Endodermal cell (in vitro differentiated cells): ENCODE measurements around the gene MED13L. TPM values are rescaled to one million over a fixed set of nuclear protein-coding genes. Genes with fewer than 3 reads are reported as not detected.
"Not testable (repeated sequence)": the region's sequence is repeated elsewhere in the genome, so short reads cannot be mapped to it uniquely, and the experiment has no call there.

ENCODE experiments used
- DNase-seq: peaks from one replicate; pipeline ENCODE4 v3.0.0-alpha.2; 2017
- H3K27ac ChIP-seq: 2 replicates; pipeline ENCODE4 v1.5.1; 2013; ENCODE audit warnings: mild to moderate bottlenecking, low read depth, low read length, moderate library complexity
- H3K27me3 ChIP-seq: 2 replicates; pipeline ENCODE4 v1.6.1; 2013; ENCODE audit warnings: mild to moderate bottlenecking, low read length, moderate library complexity; ENCODE audit not compliant: insufficient read depth, control insufficient read depth, poor library complexity, severe bottlenecking
- H3K36me3 ChIP-seq: 2 replicates; pipeline ENCODE4 v1.7.0; 2013; ENCODE audit warnings: mild to moderate bottlenecking, low read length, moderate library complexity; ENCODE audit not compliant: control insufficient read depth, insufficient read depth
- H3K4me1 ChIP-seq: one replicate; pipeline ENCODE4 v1.7.0; 2013; ENCODE audit warnings: low read length; ENCODE audit not compliant: control insufficient read depth, insufficient read depth
- H3K4me3 ChIP-seq: 2 replicates; pipeline ENCODE4 v1.5.1; 2013; ENCODE audit warnings: mild to moderate bottlenecking, low read length, moderate library complexity
- H3K9ac ChIP-seq: 2 replicates; pipeline ENCODE4 v1.6.1; 2013; ENCODE audit warnings: mild to moderate bottlenecking, low read length, moderate library complexity; ENCODE audit not compliant: poor library complexity, severe bottlenecking; ENCODE audit errors: extremely low read depth
- H3K9me3 ChIP-seq: 2 replicates; pipeline ENCODE4 v1.6.1; 2013; ENCODE audit warnings: mild to moderate bottlenecking, low read length, moderate library complexity; ENCODE audit not compliant: control insufficient read depth
- H3K27ac Mint-ChIP-seq: 2 replicates; pipeline ENCODE4 v1.8.0; 2020; ENCODE audit warnings: mixed read lengths
- H3K27me3 Mint-ChIP-seq: 2 replicates; pipeline ENCODE4 v1.8.0; 2021; ENCODE audit warnings: mild to moderate bottlenecking, mixed read lengths; ENCODE audit not compliant: insufficient read depth
- H3K36me3 Mint-ChIP-seq: 2 replicates; pipeline ENCODE4 v1.8.0; 2020; ENCODE audit warnings: low read depth, mixed read lengths
- H3K4me1 Mint-ChIP-seq: 2 replicates; pipeline ENCODE4 v1.8.0; 2020; ENCODE audit warnings: mixed read lengths
- H3K4me3 Mint-ChIP-seq: 2 replicates; pipeline ENCODE4 v1.8.0; 2020; ENCODE audit warnings: mild to moderate bottlenecking, moderate library complexity, mixed read lengths
- H3K9me3 Mint-ChIP-seq: 2 replicates; pipeline ENCODE4 v1.8.0; 2020; ENCODE audit warnings: mild to moderate bottlenecking, mixed read lengths
- WGBS, 2 experiments: methylation state at CpG; one replicate each; pipeline versions ENCODE4 v1.1.5 to v1.1.7; 2013; ENCODE audit warnings: missing lambda C conversion rate in 2 of 2, mixed read lengths in 1 of 2; ENCODE audit not compliant: insufficient coverage in 1 of 2, insufficient read length in 1 of 2; 5-methylcytosine and 5-hydroxymethylcytosine counted together
- total RNA-seq, 2 donors: library from RNA; stranded (reverse); fragmentation: NEBNext Ultra II Directional in 1 of 2; extraction: Animal tissue kit (Norgen Biotek cat#: 25700) in 1 of 2; gene quantifications; 2 replicates in 1 of 2; 3 replicates in 1 of 2; pipeline ENCODE4 v1.2.1, GENCODE V29; 2021
- TF ChIP-seq, protein P1 (sequence below): fragments of 200-600 bp; sonication (generic); conservative IDR thresholded peaks from 2 replicates; pipeline ENCODE4 v1.5.0; 2021; ENCODE audit warnings: antibody characterized with exemption, mild to moderate bottlenecking

MED13L gene
- total RNA-seq, 2 donors from 2014 or later = 101 to 111 TPM

DNA sequence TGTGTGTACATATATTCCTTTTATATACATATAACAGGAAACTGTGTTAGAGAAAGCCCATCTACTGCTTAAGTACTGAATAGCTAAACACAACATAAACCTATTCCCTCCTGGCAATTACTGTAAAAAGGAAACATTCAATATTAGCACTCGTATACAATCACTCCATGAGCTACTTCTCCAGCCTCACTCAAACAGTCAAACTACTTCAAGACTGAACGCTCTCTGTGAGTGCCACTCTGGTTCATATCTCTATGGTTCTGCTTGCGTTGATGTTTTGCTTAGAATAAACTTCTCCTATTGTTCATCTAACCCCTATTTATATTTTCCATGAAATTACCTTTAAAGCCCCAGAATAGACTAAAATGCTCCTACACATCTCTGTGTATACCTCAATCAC is 243.7 kb downstream of the MED13L start:
- H3K4me3 ChIP-seq = no peak overlapping the region
- H3K4me1 Mint-ChIP-seq = peaks cover under 1% of the 10 kb centered on the region
- peaks cover 4% of the 10 kb centered on the region for H3K9me3 ChIP-seq
- no peaks in the 10 kb centered on the region for H3K27me3 ChIP-seq
- WGBS, 2 experiments = 93 to 95% methylated on average over 3 of the region's 3 CpGs
- no peaks in the 10 kb centered on the region for H3K4me1 ChIP-seq
- no peak overlapping the region for H3K9ac ChIP-seq
- H3K36me3 ChIP-seq = no peaks in the 10 kb centered on the region
- no peak for DNase-seq
- H3K27ac ChIP-seq = no peak overlapping the region
- peaks cover 7% of the 10 kb centered on the region for H3K36me3 Mint-ChIP-seq
- H3K27ac Mint-ChIP-seq = no peak overlapping the region
- TF ChIP-seq, protein P1, sequence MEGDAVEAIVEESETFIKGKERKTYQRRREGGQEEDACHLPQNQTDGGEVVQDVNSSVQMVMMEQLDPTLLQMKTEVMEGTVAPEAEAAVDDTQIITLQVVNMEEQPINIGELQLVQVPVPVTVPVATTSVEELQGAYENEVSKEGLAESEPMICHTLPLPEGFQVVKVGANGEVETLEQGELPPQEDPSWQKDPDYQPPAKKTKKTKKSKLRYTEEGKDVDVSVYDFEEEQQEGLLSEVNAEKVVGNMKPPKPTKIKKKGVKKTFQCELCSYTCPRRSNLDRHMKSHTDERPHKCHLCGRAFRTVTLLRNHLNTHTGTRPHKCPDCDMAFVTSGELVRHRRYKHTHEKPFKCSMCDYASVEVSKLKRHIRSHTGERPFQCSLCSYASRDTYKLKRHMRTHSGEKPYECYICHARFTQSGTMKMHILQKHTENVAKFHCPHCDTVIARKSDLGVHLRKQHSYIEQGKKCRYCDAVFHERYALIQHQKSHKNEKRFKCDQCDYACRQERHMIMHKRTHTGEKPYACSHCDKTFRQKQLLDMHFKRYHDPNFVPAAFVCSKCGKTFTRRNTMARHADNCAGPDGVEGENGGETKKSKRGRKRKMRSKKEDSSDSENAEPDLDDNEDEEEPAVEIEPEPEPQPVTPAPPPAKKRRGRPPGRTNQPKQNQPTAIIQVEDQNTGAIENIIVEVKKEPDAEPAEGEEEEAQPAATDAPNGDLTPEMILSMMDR = no peak
- H3K27me3 Mint-ChIP-seq = no peaks in the 10 kb centered on the region
- H3K4me3 Mint-ChIP-seq = no peak overlapping the region
- H3K9me3 Mint-ChIP-seq = peaks cover 8% of the 10 kb centered on the region

- not testable (repeated sequence) for H3K36me3 Mint-ChIP-seq, H3K9ac ChIP-seq, DNase-seq, H3K9me3 ChIP-seq, H3K9me3 Mint-ChIP-seq, H3K4me3 ChIP-seq, H3K4me1 ChIP-seq, H3K27ac Mint-ChIP-seq, H3K36me3 ChIP-seq, H3K27me3 Mint-ChIP-seq, H3K27ac ChIP-seq, H3K4me3 Mint-ChIP-seq, H3K27me3 ChIP-seq
- peaks cover 14% of the 10 kb centered on the region for H3K4me1 Mint-ChIP-seq
- WGBS, 2 experiments = 100% methylated on average over 4 of the region's 4 CpGs; no CpG with 5 or more reads in 1 of the 2 experiments
Observed at GRCh38 chr12:116031624-116032023, 245.9 kb downstream of the MED13L start.

GRCh38 chr12:116028619-116029018 is 248.9 kb downstream of the MED13L start:
- Histone ChIP-seq H3K36me3 (no peaks in the 10 kb centered on the region), H3K9ac (no peak overlapping the region), H3K4me3 (no peak overlapping the region), H3K4me1 (no peaks in the 10 kb centered on the region), H3K9me3 (peaks cover 4% of the 10 kb centered on the region), H3K27me3 (no peaks in the 10 kb centered on the region), H3K27ac (no peak overlapping the region)
- TF ChIP-seq, protein P1 = no peak
- Mint-ChIP-seq H3K27ac (no peak overlapping the region), H3K36me3 (peaks cover 7% of the 10 kb centered on the region), H3K27me3 (no peaks in the 10 kb centered on the region), H3K4me1 (peaks cover 14% of the 10 kb centered on the region), H3K9me3 (peaks cover 8% of the 10 kb centered on the region), H3K4me3 (no peak overlapping the region)
- 92 to 93% methylated on average over 3 to 4 of the region's 4 CpGs for WGBS, 2 experiments
- DNase-seq = no peak

- Mint-ChIP-seq H3K4me3 (no peak overlapping the region), H3K27ac (no peak overlapping the region), H3K36me3 (peaks cover 7% of the 10 kb centered on the region), H3K9me3 (peaks cover 8% of the 10 kb centered on the region), H3K4me1 (peaks cover 14% of the 10 kb centered on the region), H3K27me3 (no peaks in the 10 kb centered on the region)
- Histone ChIP-seq H3K27ac (no peak overlapping the region), H3K9ac (no peak overlapping the region), H3K4me3 (no peak overlapping the region), H3K36me3 (no peaks in the 10 kb centered on the region), H3K9me3 (peaks cover 4% of the 10 kb centered on the region), H3K27me3 (no peaks in the 10 kb centered on the region), H3K4me1 (no peaks in the 10 kb centered on the region)
- WGBS, 2 experiments = 94% methylated on average over 4 of the region's 4 CpGs; no CpG with 5 or more reads in 1 of the 2 experiments
- TF ChIP-seq, protein P1 = no peak
- no peak for DNase-seq
Observed at GRCh38 chr12:116027551-116027821, 250.0 kb downstream of the MED13L start.
